ENCODE data around the gene OSBP. TPM values are rescaled to one million over a fixed set of nuclear protein-coding genes. Genes with fewer than 3 reads are reported as not detected.

OSBP gene
- polyA plus RNA-seq, 3 donors: 9.8 to 15.3 (median 11.9) TPM

GRCh38 chr11:59532620-59533019 lies 83.0 kb downstream of the OSBP start:
- Mint-ChIP-seq H3K9me3 (peaks cover 0 to 1% (median 0%) of the 10 kb centered on the region in 7 donors), H3K36me3 (no peaks in the 10 kb centered on the region), H3K27ac (no peak overlapping the region), H3K4me3 (no peak overlapping the region), H3K27me3 (ENCODE audit: low read depth in 3 of 3) (peaks cover 0 to 5% (median 2%) of the 10 kb centered on the region in 3 donors), H3K4me1 (peaks cover 8% of the 10 kb centered on the region)
- Histone ChIP-seq H3K9ac (ENCODE audit: insufficient read depth, low read length, poor library complexity, severe bottlenecking) (no peak overlapping the region), H3K9me3 (replicated peaks in 1 of 2; ENCODE audit: control insufficient read depth in 1 of 2, insufficient read depth in 1 of 2, low read length in 2 of 2) (no peaks in the 10 kb centered on the region), H2AFZ (ENCODE audit: insufficient read depth, low read depth, low read length, poor library complexity, severe bottlenecking) (no peak overlapping the region), H4K20me1 (ENCODE audit: insufficient read depth, low read length) (no peaks in the 10 kb centered on the region), H3K27ac (ENCODE audit: low read depth in 1 of 2, low read length in 2 of 2) (no peak overlapping the region), H3K4me2 (replicated peaks; ENCODE audit: extremely low read depth, low read length, poor library complexity, severe bottlenecking) (no peak overlapping the region), H3K36me3 (replicated peaks in 1 of 2; ENCODE audit: control insufficient read depth in 1 of 2, insufficient read depth in 2 of 2, low read length in 2 of 2) (no peaks in the 10 kb centered on the region), H3K4me3 (replicated peaks in 1 of 3; ENCODE audit: low read depth in 2 of 3, low read length in 3 of 3) (no peak overlapping the region), H3K4me1 (ENCODE audit: control insufficient read depth in 1 of 2, insufficient read depth in 2 of 2, low read length in 2 of 2) (peaks cover 5 to 8% of the 10 kb centered on the region in 2 donors), H3K27me3 (ENCODE audit: control insufficient read depth in 2 of 2, insufficient read depth in 2 of 2, low read length in 2 of 2) (no peaks in the 10 kb centered on the region), H3K79me2 (ENCODE audit: insufficient read depth, low read length) (no peaks in the 10 kb centered on the region)
- WGBS (ENCODE audit: insufficient coverage): no CpG with 5 or more reads among the region's 2 CpGs
- intact Hi-C loops (cut with micrococcal nuclease): no loop called here
- DNase-seq: no peak
- no peak for TF ChIP-seq CTCF (IDR thresholded peaks at IDR 0.05)

- H3K27me3 Mint-ChIP-seq (ENCODE audit: low read depth in 3 of 3): peaks cover 0 to 4% (median 2%) of the 10 kb centered on the region in 3 donors
- no peaks in the 10 kb centered on the region for H3K79me2 ChIP-seq (ENCODE audit: insufficient read depth, low read length)
Measured at GRCh38 chr11:59528711-59529110, 86.9 kb downstream of the OSBP start.

More at GRCh38 chr11:59528711-59529110, 86.9 kb downstream of the OSBP start:
- Histone ChIP-seq H3K27me3 (ENCODE audit: control insufficient read depth in 2 of 2, insufficient read depth in 2 of 2, low read length in 2 of 2) (no peaks in the 10 kb centered on the region), H2AFZ (ENCODE audit: insufficient read depth, low read depth, low read length, poor library complexity, severe bottlenecking) (no peak overlapping the region), H3K4me2 (replicated peaks; ENCODE audit: extremely low read depth, low read length, poor library complexity, severe bottlenecking) (no peak overlapping the region), H4K20me1 (ENCODE audit: insufficient read depth, low read length) (no peaks in the 10 kb centered on the region), H3K9me3 (replicated peaks in 1 of 2; ENCODE audit: control insufficient read depth in 1 of 2, insufficient read depth in 1 of 2, low read length in 2 of 2) (no peaks in the 10 kb centered on the region), H3K36me3 (replicated peaks in 1 of 2; ENCODE audit: control insufficient read depth in 1 of 2, insufficient read depth in 2 of 2, low read length in 2 of 2) (no peaks in the 10 kb centered on the region), H3K4me3 (replicated peaks in 1 of 3; ENCODE audit: low read depth in 2 of 3, low read length in 3 of 3) (no peak overlapping the region), H3K27ac (ENCODE audit: low read depth in 1 of 2, low read length in 2 of 2) (no peak overlapping the region), H3K9ac (ENCODE audit: insufficient read depth, low read length, poor library complexity, severe bottlenecking) (no peak overlapping the region), H3K4me1 (ENCODE audit: control insufficient read depth in 1 of 2, insufficient read depth in 2 of 2, low read length in 2 of 2) (no peaks in the 10 kb centered on the region)
- no peaks in the 10 kb centered on the region for H3K36me3 Mint-ChIP-seq
- intact Hi-C loops (cut with micrococcal nuclease): no loop called here
- peaks cover 0 to 1% (median 0%) of the 10 kb centered on the region in 7 donors for H3K9me3 Mint-ChIP-seq
- H3K4me3 Mint-ChIP-seq: no peak overlapping the region
- no peak for TF ChIP-seq CTCF (IDR thresholded peaks at IDR 0.05)
- whole genome bisulfite sequencing (ENCODE audit: insufficient coverage): 100% methylated on average over 1 of the region's 7 CpGs
- no peaks in the 10 kb centered on the region for H3K4me1 Mint-ChIP-seq
- no peak overlapping the region for H3K27ac Mint-ChIP-seq
- no peak for DNase-seq

Small RNA genes within 50 kb of the gene (small RNA-seq; reads per million reads assigned to genes)
- gene MIR3162 (ENCODE audit: insufficient read length, low read depth): not detected

Other genes starting within 250 kb of the OSBP start
- gene OR5A2, start 189.4 kb downstream of the OSBP start, polyA plus RNA-seq: not detected
- not detected for gene OR5A1, start 179.3 kb downstream of the OSBP start, polyA plus RNA-seq
- gene OR4D6, start 158.8 kb downstream of the OSBP start, polyA plus RNA-seq: not detected
- not detected for gene OR4D10, start 142.5 kb downstream of the OSBP start, polyA plus RNA-seq
- gene OR4D11, start 112.2 kb downstream of the OSBP start, polyA plus RNA-seq: not detected
- not detected for gene OR4D9, start 104.2 kb downstream of the OSBP start, polyA plus RNA-seq
- 10 to 100 TPM in 1 of 3 donors, 1 to 10 TPM in 2; 4.1 to 49.3 (median 5.1) TPM for gene PATL1, start 53.3 kb upstream of the OSBP start, polyA plus RNA-seq
- gene OR10V1, start 98.1 kb upstream of the OSBP start, polyA plus RNA-seq: not detected
- gene STX3, start 139.6 kb upstream of the OSBP start, polyA plus RNA-seq: 10 to 100 TPM; 22.4 to 50.9 (median 25.4) TPM
- 10 to 100 TPM; 34.1 to 75.0 (median 71.9) TPM for gene MRPL16, start 195.0 kb upstream of the OSBP start, polyA plus RNA-seq
- not detected for gene CBLIF, start 229.7 kb upstream of the OSBP start, polyA plus RNA-seq

Data from CD14-positive monocyte (primary cell).